Medulla oblongata (tissue), 1 donor: ENCODE measurements around the gene SAP25.

Experiments used
- DNase-seq: peaks from one replicate; pipeline ENCODE4 v3.0.0-alpha.2; 2015; ENCODE audit errors: extremely low spot score

SAP25 gene

DNA sequence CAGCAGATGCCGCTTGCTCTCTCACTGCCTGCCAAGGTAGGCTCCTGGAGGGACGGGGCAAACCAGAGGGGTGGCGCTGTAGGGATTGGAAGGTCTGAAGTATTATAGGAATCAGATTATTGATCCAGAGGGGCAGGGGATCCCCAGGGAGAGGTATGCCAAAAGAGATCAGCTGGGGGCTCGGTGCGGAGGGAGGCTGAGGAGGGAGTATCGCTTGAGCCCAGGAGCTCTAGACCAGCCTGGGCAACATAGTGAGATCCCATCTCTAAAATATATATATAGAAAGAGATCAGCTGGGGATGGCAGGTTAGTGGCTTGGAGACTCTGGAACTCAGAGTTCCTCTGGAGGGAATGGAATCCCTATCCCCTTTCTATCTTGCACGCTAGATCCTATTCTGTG, 21.5 kb upstream of the SAP25 start:
- no peak for DNase-seq

DNA sequence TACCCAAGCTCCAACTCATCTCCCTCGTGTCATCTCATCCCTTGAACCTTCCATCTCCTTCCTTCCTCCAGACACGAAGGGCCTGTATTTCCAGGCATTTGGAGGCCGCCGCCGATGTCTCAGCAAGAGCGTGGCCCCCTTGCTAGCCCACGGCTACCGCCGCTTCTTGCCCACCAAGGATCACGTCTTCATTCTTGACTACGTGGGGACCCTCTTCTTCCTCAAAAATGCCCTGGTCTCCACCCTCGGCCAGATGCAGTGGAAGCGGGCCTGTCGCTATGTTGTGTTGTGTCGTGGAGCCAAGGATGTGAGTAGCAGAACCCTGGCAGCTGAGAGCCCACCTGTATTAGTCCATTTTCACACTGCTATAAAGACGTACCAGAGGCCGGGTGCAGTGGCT, 17.9 kb upstream of the SAP25 start:
- no peak for DNase-seq

DNA sequence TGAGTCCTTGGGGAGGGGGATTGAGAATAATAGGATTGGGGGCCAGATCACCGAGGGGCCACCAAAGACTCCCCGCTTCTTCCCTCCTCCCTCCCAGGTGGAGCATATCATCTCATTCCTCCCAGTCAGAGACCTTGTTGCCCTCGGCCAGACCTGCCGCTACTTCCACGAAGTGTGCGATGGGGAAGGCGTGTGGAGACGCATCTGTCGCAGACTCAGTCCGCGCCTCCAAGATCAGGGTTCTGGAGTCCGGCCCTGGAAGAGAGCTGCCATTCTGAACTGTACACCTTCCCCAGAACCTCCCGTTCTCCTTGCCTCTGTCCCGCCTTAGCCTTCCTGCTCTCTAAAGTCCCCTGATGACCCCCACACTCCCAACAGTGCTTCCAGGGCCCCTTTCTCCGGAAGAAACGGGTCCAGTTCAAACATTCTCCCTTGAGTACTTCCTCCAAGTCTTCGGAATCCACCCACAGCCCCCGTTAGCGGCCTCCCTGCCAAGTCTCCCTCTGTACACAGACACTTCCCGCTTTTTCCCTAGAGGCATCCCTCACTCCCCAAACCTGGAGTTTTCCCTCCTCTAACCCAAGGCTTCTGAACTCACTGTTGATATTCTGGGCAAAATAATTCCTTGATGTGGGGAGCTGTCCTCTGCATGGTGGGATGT, 16.5 kb upstream of the SAP25 start:
- no peak for DNase-seq

DNA sequence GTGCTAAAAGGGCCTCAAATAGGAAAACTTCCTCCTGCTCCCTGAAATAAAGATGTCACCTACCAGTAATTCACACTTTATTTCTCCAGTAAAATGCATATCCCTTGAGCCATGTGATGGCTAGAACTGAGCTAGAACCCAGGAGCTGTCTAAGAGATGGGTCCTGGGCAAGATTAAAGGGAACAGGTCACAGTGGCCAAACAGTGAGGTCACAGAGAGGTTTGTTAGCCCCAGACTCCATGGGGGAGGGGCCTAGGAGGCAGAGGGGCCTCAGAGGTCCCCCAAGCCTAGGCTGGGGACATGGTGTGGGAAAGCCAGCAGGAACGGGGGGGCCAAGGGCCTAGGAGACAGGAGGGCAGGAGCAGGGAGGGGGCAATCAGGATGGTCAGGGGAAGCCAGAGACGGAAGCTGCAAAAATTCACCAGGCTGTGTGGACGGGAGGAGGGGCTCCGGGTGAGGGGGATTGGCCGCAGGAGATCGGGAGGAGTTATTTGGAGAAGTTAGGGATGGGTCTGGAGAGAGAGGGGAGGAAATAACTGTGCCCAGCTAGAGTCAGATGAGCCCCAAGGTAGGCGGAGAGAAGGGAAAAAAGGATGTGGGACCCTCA, 15.7 kb upstream of the SAP25 start:
- DNase-seq = no peak

DNA sequence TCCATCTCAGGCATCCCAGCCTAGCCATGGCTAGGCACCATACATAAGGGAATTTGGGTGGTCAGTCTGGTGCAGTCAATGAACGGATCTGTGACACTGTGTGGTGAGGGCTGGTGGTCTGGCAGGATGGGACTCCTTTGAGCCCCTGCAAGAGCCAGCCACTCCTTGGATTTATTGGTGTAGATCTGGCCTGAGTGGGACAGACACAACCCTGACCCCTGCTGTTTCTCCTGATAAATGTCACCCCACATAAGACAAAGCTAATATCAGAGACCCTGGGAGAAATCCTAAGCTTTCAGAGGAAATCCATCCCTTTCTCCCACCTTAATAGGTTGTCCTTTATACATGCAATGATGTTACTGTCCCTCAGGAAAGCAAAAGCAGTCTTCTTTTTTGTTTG, 14.7 kb upstream of the SAP25 start:
- DNase-seq = no peak

DNA sequence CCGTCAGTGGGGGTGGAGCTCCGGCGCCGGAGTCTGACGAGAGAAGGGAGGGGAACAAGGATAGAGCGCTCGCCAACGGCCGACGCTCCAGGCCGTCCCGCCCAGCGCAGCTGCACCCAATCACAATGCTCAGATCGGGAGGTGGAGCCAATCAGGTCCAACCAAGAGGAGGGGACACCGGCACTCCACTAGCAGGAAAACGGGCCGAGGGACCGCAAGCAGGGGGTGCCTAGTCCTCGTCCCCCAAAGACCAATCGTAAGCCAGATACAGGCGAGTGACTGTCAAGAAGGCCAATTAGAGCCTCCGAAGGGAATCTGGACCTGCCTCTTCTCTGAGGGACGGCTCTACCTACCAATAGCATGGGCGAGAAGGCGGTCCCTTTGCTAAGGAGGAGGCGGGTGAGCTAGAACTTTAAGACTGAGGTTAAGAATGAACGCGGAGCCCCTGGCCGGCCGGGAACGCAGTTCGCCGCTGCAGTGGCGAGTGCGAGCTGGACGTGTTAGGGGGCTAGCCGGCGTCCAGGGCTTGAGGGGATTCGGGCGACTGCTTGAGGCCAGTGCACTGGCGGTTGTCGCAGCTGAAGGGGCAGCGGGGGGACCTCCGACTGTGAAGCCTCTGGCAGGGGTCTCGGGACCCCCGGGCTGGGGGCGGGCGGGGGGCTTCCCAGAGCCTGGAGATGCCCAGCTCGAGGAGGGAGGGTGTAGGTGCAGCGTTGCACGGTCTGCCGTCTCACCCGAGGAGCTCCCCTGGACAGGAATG, 12.7 kb upstream of the SAP25 start, which contains the start of gene FBXO24:
TSS of gene FBXO24 (plus strand) at position 63 of the 760 bp plus-strand sequence. CDS start at position 361, 298 bp downstream.
- DNase-seq = peak; percentile 100

DNA sequence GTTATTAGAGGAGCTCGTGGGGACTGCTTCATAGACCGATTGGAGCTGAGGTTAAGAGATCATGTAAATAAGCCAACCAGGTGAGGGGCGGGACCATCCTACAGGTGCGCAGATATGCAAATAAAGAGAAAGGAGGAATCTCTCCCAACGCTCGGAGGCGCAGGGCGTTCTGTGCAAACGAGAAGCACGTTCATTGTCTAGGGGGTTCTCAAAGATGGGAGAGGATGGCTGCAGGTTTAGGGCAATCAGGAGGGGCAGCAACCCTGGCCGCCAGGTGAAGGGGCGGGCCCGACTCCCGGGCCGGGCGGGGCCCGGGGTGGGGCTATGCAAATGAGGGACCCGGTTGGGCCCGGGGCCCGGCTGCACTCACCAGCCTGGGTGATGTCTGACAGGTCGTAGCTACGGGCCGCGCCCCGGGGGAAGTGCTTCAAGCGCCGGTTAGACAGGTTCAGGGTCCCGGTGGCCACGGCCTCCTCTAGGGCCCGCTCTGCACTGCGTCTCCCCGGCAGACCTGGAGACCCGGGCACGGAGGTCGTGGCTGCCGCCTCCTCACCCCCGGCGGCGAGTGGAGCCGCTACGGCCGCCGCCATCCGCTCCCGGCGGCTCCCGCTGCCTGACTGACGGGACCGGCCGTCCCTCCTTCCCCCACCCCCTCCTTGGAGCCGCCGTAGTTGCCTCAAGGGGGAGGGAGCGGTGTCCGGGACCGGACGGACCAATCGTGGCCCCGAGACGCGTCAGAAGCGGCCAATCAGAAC, 12.0 kb upstream of the SAP25 start, which contains the start of gene LRCH4:
TSS of gene LRCH4 (minus strand) at position 619 of the 755 bp plus-strand sequence. CDS start at position 590, 29 bp downstream.
- no peak for DNase-seq

DNA sequence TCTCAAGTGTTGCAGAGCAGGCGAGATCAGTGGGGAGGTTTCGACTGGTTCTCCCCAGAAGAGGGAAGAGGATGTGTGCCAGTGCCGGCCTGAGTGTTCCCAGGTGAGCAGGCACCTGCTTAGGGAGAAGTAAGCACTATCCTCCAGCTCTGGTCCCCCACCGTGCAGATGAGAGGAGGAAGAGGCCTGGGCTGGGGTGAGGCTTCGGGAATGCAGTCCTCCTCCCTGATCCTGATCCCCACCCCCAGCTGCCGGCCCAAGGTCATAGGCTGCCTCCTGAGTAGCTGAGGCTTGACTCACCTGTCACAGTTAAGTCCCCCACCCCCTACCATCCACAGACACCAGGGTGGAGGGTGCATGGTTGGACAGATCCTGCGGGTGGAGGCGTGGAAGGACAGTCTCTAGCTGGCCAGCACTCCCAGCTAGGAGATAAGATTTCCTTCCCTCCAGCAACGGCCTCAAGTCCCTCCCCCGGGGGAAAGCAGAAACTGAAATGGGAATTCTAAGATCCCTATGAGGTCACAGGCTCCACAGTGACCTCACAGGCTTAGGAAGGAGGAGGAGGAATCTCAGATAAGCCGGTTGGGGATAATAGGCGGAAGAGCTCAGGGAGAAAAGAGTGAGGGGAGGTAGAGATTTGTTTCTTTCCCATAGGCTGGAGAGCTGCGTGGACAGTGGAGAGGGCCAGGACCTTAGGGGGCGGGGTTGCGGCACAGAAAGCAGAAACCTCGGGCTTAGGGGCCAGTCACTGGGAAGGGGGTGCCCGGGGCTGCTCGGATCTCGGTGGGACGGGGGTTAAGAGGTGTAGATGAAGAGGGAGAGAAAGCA, 11.2 kb upstream of the SAP25 start:
- DNase-seq = no peak

DNA sequence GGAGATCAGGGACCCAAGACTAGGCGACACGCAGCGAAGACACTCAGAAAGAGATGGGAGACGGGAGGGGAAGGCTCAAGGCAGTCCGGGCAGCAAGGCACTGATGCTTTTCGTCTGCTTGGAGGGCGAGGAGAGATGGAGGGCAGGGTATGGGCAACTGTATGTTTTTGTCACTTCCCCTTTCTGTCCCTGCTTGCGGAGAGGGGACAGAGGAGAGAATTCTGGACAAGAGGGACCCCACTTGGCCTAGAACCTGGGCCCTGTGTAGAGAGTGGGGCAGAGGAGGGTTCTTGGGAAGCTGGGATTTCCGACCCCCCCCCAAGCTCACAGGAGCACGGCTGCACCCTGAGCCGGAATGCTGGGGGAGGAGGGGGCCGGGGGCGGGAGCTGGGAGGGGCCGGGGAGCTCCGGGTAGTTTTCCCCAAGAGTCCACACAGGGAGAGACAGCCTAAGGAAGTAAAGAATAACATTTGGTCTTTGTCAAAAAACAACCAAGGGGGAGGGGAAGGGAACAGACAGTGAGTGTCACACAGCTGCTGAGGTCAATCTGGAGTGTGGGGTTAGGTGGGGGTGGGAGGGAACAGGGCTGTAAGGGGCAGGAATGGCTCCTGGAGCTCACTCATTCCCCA, 10.5 kb upstream of the SAP25 start:
- DNase-seq = no peak

DNA sequence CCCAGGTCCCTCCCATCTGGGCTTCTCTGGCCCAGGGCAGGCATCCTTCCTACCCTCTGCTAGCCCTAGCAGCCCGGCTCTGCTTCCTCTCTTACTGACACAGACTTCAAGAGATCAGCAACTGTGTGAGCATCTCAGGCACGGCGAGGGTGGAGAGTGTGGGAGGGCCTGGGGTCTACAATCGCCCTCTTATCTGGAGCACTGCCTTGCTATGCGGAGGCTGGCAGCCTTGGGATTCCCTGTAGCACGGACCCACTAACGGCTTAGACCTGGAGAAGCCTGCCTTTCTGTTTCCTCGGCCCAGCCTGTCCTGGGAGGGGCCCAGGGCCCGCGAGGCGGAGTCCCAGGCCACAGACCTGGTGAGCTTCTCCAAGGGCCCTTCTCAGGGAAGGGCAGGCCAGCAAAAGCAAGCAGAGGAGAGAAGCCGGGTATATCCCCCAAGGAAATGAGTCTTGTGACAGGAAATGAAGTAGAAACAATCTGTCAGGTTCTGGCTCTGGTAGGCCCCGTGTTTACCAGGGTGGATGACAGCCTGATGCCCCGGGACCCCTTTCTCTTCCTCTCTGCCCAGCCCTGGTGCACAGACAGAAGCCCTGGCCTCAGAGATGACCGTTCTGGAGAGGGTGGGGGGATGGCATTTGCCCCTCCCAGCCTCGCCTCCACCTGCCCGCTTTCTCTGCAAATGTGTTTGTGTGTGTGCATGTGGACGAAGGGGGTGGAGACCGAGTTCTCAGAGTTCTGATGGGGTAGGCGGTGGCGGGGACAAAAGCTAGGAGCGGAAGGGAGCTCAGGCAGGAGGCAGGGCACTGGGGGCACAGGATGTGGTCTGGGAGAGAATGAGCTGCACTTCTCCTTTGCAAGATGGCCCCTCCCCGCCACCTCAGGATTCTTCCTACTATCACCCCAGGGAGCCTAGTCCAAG, 9.7 kb upstream of the SAP25 start:
- DNase-seq = peak; percentile 66

DNA sequence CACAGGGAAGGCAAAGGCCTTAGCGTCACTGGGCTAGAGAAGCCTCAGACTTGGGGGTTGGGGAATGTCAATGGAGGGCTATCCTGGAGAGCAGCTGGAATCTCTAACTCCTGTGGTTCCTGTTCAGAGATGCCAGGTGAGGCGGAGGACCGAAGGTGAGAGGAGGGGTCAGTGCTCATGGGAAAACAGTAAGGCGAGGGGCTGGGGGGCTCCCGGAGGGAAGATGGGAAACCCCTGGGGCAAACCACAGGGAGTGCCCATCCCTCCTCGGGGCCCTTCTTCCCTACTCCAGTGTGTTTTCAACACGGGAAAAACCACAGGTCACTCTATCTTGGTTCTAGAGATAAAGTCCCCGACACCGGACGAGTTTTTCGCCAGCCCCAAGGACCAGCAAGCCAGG, 8.9 kb upstream of the SAP25 start:
- DNase-seq = no peak

DNA sequence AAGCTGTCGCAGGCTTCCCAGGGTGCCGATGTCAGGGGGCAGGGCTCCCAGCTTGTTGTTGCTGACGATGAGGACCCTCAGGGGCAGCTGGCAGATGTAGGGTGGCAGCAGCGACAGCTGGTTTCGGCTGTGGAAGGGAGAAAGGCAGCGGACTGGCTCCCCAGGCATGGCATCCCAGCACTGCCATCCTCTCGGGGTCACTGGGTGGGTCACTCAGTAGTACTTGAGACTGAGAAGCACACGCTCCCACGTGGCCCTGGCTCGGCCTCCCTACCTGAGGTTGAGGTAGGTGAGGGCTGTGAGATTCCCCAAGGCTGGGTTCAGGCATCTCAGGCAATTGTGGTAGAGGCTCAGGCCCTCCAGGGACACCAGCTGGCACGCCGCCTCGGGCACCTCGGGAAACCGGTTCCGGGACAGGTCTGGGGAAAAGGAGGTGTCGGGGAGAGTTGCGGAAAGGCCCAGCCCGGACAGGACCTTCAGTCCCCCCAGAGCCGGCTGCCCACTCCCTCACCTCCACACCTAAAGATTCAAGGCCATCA, 8.4 kb upstream of the SAP25 start:
- DNase-seq = no peak

DNA sequence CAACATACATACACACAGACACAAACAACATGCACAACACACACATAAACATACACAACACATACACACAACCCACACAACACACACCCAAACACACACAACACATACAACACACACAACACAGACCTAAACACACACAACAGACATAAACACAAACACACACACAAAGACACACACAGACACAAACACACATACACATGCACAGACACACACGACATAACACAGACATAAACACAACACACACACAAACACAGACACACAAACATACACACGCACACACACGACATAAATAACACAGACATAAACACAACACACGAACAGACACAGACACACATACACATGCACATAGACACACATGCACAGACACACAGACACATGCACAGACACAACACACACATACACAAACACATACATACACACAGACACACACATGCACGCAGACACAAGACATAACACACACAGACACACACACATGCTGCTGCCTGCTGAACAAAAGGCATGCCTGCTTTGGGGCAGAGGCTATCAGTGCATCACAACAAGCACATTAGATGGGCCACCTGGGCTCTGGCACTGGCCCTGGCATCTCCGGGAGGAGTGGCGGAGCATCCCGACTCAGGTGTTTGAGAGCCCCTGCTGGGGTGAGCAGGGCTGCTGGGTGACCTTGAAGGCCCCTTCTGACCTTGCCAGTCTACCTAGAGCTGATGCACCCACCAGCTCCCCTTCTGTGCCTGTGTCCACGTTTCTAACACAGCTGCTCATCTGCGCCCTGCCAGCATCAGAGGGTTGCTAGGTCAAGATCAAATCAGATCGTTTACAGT, 7.0 kb upstream of the SAP25 start:
- DNase-seq = no peak

DNA sequence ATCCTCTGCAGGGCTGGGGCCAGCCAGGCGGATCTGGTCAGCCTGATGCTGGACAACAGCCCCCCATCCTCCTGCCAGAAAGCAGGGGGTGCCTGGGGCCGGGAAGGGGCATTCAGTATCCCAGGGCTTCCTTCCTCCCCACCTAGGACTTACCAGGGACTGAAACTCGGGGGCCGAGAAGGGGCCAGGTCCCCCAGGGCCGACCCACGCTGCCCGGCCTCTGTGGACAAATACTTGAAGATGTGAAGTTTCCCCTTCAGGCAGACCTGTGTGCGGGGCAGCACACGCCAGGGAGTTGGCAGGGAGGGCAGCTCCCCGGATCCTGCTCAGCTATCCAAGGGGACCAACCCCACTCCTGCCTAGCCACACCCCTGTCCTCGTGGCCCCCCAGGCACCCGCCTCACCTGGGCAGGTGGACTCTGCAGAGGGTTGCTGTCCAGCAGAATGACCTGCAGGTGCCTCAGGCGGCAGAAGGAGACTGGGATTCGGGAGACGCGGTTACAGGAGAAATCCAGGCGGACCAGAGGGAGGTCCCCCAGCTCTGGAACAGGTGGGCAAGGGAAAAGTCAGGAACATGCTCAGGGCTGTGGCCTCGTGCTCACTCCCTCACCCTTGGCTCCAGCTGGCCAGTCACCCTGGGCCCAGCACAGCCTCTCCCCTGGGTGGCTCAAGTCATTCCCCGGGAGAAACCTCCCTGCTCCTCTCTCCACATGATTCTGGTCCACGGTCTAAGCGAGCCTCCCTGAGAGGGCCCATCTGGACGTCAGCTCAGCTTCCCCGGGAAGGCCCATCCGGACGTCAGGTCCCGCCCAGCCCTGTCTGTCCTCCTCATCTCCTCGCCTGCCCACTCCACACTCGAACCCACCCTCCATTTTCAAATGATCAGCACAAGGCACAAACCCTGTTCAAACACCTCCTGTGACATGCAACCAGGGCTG, 4.8 kb upstream of the SAP25 start:
- no peak for DNase-seq

DNA sequence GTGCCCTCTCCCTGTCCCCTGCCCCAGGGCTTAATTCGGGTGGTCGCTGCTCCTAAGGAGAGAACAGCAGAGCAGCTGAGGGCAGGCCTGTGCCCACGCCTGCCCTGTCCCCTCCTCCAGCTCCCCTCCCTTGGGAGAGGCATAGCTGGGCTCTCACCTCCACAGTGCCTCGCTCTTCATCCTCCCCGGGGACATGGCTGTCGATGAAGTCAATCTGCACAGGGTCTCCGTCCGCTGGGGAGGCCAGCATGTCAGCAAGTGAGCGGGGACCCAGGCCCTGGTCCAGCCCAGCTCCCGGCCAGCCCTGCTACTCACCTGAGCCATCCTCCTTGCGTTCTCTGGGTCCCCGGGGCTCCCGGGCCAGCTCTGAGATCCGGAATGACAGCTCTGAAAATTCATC, 3.8 kb upstream of the SAP25 start:
- no peak for DNase-seq

DNA sequence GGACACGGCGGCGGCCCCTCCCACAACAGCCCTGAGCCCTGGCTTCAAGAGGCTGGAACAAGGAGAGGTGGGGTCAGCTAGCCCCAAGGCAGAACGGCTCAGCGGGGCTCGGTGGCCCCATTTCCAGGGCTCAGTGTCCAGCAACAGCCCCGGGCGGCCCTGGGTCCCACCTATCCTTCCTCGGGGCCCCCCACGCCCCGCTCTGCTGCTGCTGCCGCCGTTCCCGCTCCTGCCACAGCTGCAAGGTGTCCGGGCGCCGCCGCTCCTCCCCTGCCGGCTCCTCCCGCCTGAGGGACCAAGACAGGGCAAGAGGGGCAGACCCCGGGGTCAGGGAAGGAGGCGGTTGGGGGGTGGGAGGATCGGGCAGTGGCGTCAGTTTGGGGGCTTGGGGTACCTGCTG, 3.4 kb upstream of the SAP25 start:
- DNase-seq = no peak

DNA sequence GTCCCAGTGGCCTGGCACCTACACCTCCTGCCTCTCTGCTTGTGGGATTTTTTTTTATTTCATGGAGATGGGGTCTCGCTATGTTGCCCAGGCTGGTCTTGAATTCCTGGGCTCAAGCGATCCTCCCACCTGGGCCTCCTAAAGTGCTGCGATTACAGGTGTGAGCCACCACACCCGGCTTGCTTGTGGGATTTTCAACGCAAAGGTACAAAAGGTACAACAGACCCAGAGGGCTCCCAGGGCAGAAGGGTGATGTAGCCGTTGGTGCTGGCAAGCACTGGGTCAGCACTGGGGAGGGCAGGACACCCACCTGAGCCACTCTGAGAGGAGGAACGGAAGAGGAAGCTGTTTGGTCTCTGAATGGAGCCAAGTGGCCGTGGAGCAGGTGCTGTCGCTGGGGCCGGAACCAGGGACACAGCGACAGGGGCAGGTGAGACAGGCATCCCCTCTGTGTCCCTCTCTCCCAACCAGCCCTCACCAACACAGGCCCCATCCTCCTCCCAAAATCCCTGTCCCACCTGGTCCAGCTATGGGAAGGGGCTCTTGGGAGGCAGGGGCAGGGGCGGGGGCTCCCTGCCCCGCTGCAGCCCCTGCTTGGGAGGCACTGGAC, 2.8 kb upstream of the SAP25 start:
- DNase-seq = no peak
